LHCN-M2 (cell line): ENCODE measurements around the gene PDZRN3. TPM values are rescaled to one million over a fixed set of nuclear protein-coding genes. Genes with fewer than 3 reads are reported as not detected.

Source experiments
- DNase-seq: peaks from one replicate; pipeline ENCODE4 v3.0.0-alpha.2; 2012; ENCODE audit warnings: low read depth
- total RNA-seq: library from RNA; depleted of rRNA; stranded (reverse); fragments of >200 nt; gene quantifications from 2 replicates; pipeline ENCODE4 v1.2.3, GENCODE V29; 2014

PDZRN3 gene
- total RNA-seq, 1 experiment from 2014 or later: 6.7 TPM

DNA sequence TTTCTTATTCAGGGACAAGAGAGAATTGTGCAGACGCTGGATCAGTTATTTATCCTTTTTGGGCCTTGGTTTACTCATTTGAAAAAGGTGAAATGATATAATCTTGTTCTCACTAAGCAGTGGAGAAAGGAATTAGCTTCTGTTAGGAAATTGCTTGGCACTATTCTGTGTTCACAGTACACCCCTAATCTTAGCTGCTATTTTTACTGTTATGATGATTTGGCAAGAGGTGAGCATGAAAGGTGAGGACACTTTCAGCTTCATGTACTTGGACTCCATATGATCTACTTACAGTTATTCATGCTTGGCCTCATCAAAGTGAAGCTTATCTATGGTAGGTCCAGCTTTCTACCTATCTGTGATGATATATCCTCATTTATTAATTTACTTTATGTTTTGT lies 282.7 kb downstream of the PDZRN3 start:
- no peak for DNase-seq

DNA sequence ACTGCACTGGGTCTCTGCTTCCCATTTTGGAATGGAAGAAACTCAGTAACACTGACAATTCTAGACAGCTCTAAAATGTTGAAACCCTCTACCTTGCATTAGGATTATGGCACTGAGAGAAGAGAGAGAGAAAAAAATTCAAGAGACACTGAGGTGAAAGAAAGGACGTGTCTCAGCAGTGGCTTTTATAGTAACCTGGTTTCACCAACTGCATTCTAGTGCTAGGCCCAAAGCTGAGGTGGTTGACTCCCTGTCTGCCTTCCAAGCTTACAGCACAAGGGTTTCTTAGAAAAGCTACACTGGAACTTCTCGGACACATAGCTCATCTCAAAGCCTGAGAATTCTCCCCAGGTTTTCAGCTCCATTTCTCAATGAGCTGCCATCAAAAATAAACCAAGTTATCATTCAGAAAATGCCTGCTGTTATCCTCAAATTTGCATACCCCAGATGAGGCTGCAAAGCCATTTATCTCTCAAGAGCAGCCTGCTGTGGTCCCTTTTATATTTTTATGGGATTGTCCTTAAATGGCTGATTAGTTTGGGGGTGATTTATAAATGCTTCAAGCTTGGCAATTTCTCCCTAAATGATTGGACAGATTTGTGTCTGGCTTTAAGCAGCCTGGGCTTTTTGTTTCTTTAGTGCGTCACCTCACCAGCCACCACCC lies 283.3 kb downstream of the PDZRN3 start:
- DNase-seq: no peak

DNA sequence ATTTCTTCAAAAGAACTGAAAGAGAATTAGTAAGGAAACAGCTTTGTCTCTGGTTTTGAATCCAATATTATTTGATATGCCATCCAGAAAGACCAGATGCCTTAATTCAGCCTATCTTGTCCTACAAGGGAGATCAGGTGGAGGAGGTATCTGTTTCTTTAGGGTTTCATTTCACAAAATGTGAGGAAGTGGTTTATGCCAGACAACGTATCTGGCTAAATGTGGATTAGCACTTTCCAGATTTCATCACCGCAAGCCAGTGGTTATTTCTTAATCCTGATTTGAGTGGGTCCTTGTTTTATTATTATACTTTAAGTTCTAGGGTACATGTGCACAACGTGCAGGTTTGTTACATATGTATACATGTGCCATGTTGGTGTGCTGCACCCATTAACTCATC lies 292.2 kb downstream of the PDZRN3 start:
- no peak for DNase-seq
